Aorta (tissue), 5 donors: ENCODE measurements around the gene LONP2. TPM values are rescaled to one million over a fixed set of nuclear protein-coding genes. Genes with fewer than 3 reads are reported as not detected.

ENCODE experiments used
- ATAC-seq: fragments of 200-7000 bp; cut with Tn5 transposase; one replicate; pipeline ENCODE4 v1.9.1; 2022; ENCODE audit warnings: moderate library complexity; ENCODE audit not compliant: low FRiP score
- DNase-seq, 2 donors: peaks; one replicate each; pipeline ENCODE4 v3.0.0-alpha.2; 2020
- H3K27ac ChIP-seq, 2 donors: one replicate each; pipeline ENCODE4 v1.5.1; 2013; ENCODE audit warnings: low read length in 2 of 2, mild to moderate bottlenecking in 2 of 2, moderate library complexity in 2 of 2, control low read depth in 1 of 2, inconsistent platforms in 1 of 2, low read depth in 1 of 2
- H3K27me3 ChIP-seq, 2 donors: one replicate each; pipeline ENCODE4 v1.6.1; 2013; ENCODE audit warnings: control low read depth in 1 of 2, low read length in 1 of 2, mild to moderate bottlenecking in 1 of 2, moderate library complexity in 1 of 2; ENCODE audit not compliant: insufficient read depth in 2 of 2, control insufficient read depth in 1 of 2
- H3K36me3 ChIP-seq, 2 donors: one replicate each; pipeline ENCODE4 v1.6.1; 2013; ENCODE audit warnings: control low read depth in 1 of 2, low read length in 1 of 2, mild to moderate bottlenecking in 1 of 2; ENCODE audit not compliant: insufficient read depth in 2 of 2, control insufficient read depth in 1 of 2
- H3K4me1 ChIP-seq, 2 donors: one replicate each; pipeline ENCODE4 v1.6.1; 2013; ENCODE audit warnings: low read length in 2 of 2, control low read depth in 1 of 2, mild to moderate bottlenecking in 1 of 2, moderate library complexity in 1 of 2; ENCODE audit not compliant: insufficient read depth in 2 of 2, control insufficient read depth in 1 of 2
- H3K4me3 ChIP-seq, 2 donors: one replicate each; pipeline ENCODE4 v1.5.1; 2013; ENCODE audit warnings: low read length in 2 of 2, control low read depth in 1 of 2, mild to moderate bottlenecking in 1 of 2
- H3K9me3 ChIP-seq: one replicate; pipeline ENCODE4 v1.6.1; 2013; ENCODE audit warnings: mild to moderate bottlenecking, low read length; ENCODE audit not compliant: control insufficient read depth
- whole genome bisulfite sequencing, 2 donors: extraction: QIAGEN DNeasy Blood & Tissue Kit; methylation state at CpG; one replicate each; pipeline ENCODE4 v1.1.7; 2013; 5-methylcytosine and 5-hydroxymethylcytosine counted together
- intact Hi-C, 2 donors: fragments of 100-400 bp; cut with DNase I; formaldehyde crosslinking; loops; one replicate each; pipeline versions ENCODE4 v1.14.2 to v1.15.0; 2022
- polyA plus RNA-seq, 2 donors: library from polyadenylated mRNA; stranded (reverse); fragments of 200-250 nt; gene quantifications; one replicate each; pipeline ENCODE4 v1.2.3, GENCODE V29; 2013
- total RNA-seq, 2 donors: library from RNA; stranded (reverse); fragmentation: NEBNext Ultra II Directional; extraction: Animal tissue kit (Norgen Biotek cat#: 25700); gene quantifications; one replicate each; pipeline ENCODE4 v1.2.1, GENCODE V29; 2021
- donor health status: healthy with polysubstance abuse.
- donor health status: Bipolar disorder and iron deficiency.
- donor health status: DM: no; HTN: no; CAD: no.
- donor health status: DM: no; HTN: no; CAD: no.
- donor health status: DM: yes; HTN: yes; CAD: no.

LONP2 gene
- total and polyA plus RNA-seq, 4 donors: 9.5 to 71.8 (median 45.4) TPM

DNA sequence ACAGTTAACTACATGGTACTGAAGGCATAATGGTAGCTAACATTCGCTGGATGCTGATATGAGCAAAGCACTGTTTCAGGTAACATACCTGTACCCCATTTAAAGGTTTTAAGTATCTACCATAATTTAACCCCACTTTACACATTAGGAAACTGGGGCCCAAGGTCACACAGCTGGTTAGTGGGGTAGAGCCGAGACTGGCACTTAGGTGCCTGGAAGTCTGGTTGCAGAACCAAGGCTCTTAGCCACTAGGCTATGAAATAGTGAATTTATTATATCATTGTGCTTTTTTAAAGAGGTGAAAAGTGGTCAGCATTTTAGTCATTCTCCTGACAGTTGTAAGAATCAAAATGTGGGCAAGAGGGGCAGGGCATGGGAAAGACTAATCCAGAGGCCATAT is 115.9 kb downstream of the LONP2 start:
- Histone ChIP-seq H3K27me3 (no peaks in the 10 kb centered on the region), H3K27ac (no peak overlapping the region), H3K9me3 (no peaks in the 10 kb centered on the region), H3K4me3 (no peak overlapping the region), H3K36me3 (peaks cover 0 to 3% of the 10 kb centered on the region in 2 donors), H3K4me1 (peaks cover 0 to under 1% of the 10 kb centered on the region in 2 donors)
- intact Hi-C loops: loop anchor here (5.0 to 10.0 kb wide), 2 partner anchors 85 to 262 kb away; no protein-coding TSS in a partner anchor
- no peak for DNase-seq
- WGBS, 2 donors: 94 to 98% methylated on average over 2 of the region's 2 CpGs
- ATAC-seq: no peak

DNA sequence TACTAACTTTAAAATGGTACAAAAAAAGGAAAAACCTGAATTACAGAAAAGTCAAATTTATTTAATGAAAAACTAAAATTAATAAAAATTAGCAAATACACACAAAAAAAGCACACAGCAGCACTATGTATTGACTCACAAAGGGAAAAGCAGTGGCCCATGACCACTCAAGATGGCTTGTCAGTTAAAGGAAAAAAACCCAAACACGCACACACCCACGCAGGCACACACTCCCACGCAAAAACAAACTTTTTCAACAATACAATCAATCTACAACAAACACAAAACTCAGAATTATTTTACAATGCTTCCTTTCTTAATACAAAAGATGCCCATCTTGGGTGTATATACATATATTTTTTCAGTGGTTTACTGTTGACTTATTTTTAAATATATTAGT is 116.9 kb downstream of the LONP2 start:
- Histone ChIP-seq H3K27me3 (no peaks in the 10 kb centered on the region), H3K36me3 (peaks cover 0 to 3% of the 10 kb centered on the region in 2 donors), H3K4me1 (no peaks in the 10 kb centered on the region), H3K27ac (no peak overlapping the region), H3K4me3 (no peak overlapping the region), H3K9me3 (no peaks in the 10 kb centered on the region)
- intact Hi-C loops: loop anchor here in 1 of 2 donors (10.0 kb wide), 1 partner anchor 86 kb away; no protein-coding TSS in a partner anchor
- 83 to 90% methylated on average over 3 of the region's 3 CpGs for WGBS, 2 donors
- no peak for DNase-seq
- ATAC-seq: no peak

DNA sequence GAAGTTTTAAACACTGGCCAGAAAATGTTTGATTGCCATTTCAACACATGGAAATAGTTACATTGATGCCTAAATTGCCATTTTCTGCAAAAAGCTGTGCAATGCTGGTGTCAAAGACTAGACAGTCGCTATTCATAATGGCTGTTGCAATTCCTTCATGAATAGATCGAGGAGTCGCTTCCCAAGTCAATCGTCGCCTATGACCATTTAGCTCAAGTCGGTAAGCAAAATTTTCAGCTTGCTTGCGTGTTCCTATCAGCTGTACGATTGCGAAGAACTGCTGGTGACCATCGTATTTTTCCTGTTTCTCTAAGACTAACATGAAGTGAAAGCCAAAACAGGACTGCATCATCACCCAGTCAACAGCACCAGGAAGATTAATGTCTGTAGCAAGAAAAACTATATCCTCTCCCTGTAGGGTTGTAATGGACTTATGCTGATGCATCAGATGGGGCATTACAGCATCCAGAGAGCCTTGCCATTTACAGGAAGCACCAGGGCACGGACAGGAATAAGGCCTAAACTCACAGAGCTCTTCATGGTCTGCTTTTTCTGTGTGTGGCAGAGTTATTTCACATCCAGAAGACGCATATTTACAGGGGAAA is 117.5 kb downstream of the LONP2 start:
- WGBS, 2 donors: 73 to 84% methylated on average over 12 of the region's 12 CpGs
- H3K36me3 ChIP-seq: peaks cover 0 to 3% of the 10 kb centered on the region in 2 donors
- ATAC-seq: no peak
- no peaks in the 10 kb centered on the region for H3K9me3 ChIP-seq
- no peaks in the 10 kb centered on the region for H3K4me1 ChIP-seq
- no peak overlapping the region for H3K4me3 ChIP-seq
- intact Hi-C loops: loop anchor here in 1 of 2 donors (10.0 kb wide), 1 partner anchor 87 kb away; no protein-coding TSS in a partner anchor
- no peaks in the 10 kb centered on the region for H3K27me3 ChIP-seq
- no peak for DNase-seq
- H3K27ac ChIP-seq: no peak overlapping the region

DNA sequence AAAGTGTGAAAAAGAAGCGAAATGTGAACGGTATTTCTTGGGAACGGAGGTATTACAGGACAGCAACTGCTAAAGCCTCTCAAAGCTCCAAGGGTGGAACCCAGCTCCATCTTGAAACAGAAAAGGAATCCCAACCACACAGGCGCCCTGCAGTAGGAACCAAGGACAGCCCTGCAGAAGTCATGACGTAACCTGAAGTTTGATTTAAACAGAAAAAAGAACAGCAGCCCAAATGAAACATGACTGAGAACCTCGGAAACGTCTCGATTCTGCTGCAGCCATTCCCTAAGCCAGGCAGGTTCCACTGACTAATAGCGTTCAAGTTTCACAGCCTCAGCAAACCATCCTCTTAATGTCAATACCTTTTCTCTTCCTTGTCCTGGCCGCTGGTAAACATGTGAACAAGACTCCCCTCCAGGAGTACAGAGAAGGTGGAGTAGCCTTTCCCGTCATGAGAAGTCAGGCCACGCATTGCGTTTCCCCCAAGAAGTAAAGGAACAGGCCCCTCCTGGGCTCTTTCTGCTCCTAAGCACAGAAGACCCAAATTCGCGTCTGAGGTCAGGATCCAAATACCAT is 121.0 kb downstream of the LONP2 start:
- peak overlapping the region in 1 of 2 donors; percentile 43 for H3K4me3 ChIP-seq
- no peak for DNase-seq
- no peaks in the 10 kb centered on the region for H3K36me3 ChIP-seq
- ATAC-seq: peak; percentile 9
- 32 to 33% methylated on average over 15 of the region's 15 CpGs for WGBS, 2 donors
- H3K9me3 ChIP-seq: no peaks in the 10 kb centered on the region
- peaks cover 0 to 6% of the 10 kb centered on the region in 2 donors for H3K4me1 ChIP-seq
- intact Hi-C loops: loop anchor here in 1 of 2 donors (5.0 to 10.0 kb wide), 3 partner anchors 90 to 252 kb away; no protein-coding TSS in a partner anchor
- peak overlapping the region in 1 of 2 donors; percentile 19 for H3K27ac ChIP-seq
- no peaks in the 10 kb centered on the region for H3K27me3 ChIP-seq

DNA sequence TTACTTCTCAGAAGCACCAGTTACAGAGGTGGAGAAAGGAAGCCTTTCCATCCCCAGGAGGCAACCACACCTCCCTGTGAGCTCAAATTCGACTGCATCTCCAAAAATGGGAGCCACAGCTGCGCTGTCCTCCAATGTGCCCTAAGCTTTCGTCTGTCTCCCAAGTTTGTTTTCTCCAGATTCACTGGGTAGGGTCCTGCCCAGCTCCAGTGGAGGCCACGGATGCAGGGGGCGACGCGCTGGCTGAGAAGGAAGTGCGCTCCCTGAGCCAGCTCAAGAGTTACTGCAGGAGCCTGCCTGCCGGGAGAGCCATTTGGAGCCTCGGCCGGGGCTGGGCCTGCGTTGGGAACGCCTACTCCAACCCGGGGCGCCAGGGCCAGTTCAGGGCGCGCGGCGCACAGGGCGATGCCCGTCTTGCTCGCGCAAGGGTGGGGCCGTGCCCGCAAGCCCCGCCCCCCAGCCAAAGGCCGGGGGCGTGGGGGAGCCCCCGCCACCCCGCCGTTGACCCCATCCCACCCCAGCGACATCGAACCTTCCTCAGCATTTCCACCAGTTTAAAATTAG is 121.6 kb downstream of the LONP2 start:
- intact Hi-C loops: loop anchor here in 1 of 2 donors (5.0 to 10.0 kb wide), 3 partner anchors 91 to 252 kb away; no protein-coding TSS in a partner anchor
- Histone ChIP-seq H3K4me3 (peak overlapping the region; percentile 43 to 67), H3K9me3 (no peaks in the 10 kb centered on the region), H3K27ac (peak overlapping the region; percentile 19 to 31), H3K36me3 (no peaks in the 10 kb centered on the region), H3K4me1 (peaks cover 0 to 6% of the 10 kb centered on the region in 2 donors), H3K27me3 (no peaks in the 10 kb centered on the region)
- DNase-seq: peak; percentile 95 to 97
- 1 to 2% methylated on average over 26 to 33 of the region's 33 CpGs for WGBS, 2 donors
- peak; percentile 97 for ATAC-seq

DNA sequence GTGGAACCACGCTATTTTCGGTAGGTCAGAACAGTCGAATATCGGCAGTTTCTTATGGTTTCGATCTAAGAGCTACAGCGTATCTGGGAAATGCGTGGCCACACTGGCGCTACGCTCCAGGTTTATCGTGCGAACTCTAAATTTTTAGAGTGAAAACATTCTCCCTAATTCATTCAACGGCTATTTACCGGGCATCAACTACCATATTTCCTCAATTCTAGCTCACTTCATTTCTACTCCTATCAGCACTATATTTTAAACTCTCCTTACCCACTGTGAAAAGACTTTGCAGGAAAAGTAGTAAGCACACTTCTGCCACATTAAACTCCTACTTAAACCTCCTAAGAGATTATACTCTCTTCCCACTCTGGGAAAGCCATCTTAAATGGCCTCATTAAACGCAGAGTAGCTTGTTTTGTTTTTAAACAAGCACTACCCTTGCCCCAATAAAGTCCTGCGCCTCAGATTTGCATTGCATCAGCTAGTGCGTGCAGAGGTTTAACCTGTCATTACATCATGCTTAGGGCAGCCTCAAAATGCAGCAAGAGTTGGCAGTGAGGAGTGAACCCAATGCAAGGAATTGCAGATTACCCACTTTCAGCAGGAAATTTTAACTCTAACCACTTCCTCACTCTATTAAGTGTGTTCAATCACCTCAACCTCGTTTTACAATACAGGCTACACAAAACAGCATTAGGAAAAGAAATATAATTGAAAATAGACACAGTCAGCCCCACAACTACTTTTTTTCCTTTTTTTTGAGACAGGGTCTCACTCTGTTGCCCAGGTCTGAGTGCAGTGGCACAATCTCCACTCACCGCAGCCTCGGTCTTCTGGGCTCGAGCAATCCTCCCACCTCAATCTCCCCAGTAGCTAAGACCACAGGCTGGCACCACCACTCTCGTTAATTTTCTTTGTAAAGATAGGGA is 122.3 kb downstream of the LONP2 start:
- H3K36me3 ChIP-seq: no peaks in the 10 kb centered on the region
- no peaks in the 10 kb centered on the region for H3K27me3 ChIP-seq
- intact Hi-C loops: loop anchor here in 1 of 2 donors (5.0 to 10.0 kb wide), 3 partner anchors 92 to 251 kb away; no protein-coding TSS in a partner anchor
- peak overlapping the region; percentile 43 to 67 for H3K4me3 ChIP-seq
- DNase-seq (no peak), ATAC-seq (peak; percentile 71)
- WGBS, 2 donors: 16 to 17% methylated on average over 21 of the region's 21 CpGs
- peaks cover 0 to 6% of the 10 kb centered on the region in 2 donors for H3K4me1 ChIP-seq
- peak overlapping the region; percentile 16 to 31 for H3K27ac ChIP-seq
- H3K9me3 ChIP-seq: no peaks in the 10 kb centered on the region

DNA sequence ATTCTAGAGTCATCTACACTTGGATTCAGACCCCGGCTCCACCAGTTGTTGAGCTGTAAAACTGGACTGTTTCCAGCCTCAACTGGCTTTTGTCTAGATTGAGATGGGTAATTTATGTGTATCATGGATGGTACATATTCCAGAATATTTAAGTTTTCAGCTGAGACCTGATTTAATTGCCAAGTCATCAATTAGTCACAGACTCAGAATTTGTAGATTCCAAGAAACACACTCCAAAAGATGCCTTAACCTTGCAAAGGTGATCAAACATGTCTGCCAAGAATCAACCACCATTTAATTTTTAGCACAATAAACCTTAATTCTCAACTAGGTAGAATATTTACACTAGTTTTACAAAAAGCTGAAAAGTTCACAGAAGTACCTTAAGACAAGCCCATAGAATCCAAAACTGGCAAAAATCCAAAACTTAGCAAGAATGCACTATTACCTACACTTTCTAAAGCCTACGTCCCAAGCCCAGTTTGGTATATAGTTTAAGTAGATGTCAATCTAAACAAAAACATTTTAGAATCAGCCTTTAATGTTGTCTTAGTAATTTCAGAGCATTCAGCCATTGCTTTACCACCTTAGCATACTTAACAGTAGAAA is 123.4 kb downstream of the LONP2 start:
- DNase-seq (no peak), ATAC-seq (no peak)
- Histone ChIP-seq H3K36me3 (no peaks in the 10 kb centered on the region), H3K4me3 (no peak overlapping the region), H3K9me3 (no peaks in the 10 kb centered on the region), H3K27ac (no peak overlapping the region), H3K4me1 (peaks cover 0 to 6% of the 10 kb centered on the region in 2 donors), H3K27me3 (no peaks in the 10 kb centered on the region)
- WGBS, 2 donors: 46 to 47% methylated on average over 2 of the region's 2 CpGs
- intact Hi-C loops: loop anchor here in 1 of 2 donors (5.0 to 10.0 kb wide), 3 partner anchors 93 to 250 kb away; no protein-coding TSS in a partner anchor

DNA sequence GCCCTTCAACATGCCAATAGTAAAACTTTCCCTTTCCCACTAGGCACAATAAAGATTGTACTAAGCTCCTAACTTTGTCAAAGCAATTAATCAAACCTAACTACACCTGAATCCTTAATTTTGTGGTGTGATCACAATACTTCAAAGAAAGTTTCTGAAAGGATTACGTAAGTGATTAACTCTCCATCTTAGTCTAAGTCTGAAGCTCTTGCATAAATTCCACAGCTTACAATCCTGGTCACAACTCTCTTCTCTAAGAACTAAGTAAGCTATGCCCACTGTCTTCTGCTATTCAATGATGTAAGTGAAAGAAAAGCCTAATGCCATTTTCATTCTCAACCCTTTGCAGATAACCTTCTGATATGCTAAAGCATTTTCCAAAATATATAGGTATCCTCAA is 125.7 kb downstream of the LONP2 start:
- Histone ChIP-seq H3K36me3 (no peaks in the 10 kb centered on the region), H3K4me1 (peaks cover 6 to 15% of the 10 kb centered on the region in 2 donors), H3K4me3 (no peak overlapping the region), H3K27me3 (no peaks in the 10 kb centered on the region), H3K27ac (no peak overlapping the region), H3K9me3 (no peaks in the 10 kb centered on the region)
- 80 to 86% methylated on average over 1 of the region's 1 CpG for WGBS, 2 donors
- ATAC-seq (no peak), DNase-seq (no peak)
- intact Hi-C loops: loop anchor here in 1 of 2 donors (5.0 to 10.0 kb wide), 3 partner anchors 95 to 248 kb away; no protein-coding TSS in a partner anchor
